ENCODE results near the gene DEFB131B.
"Not testable (repeated sequence)": the region's sequence is repeated elsewhere in the genome, so short reads cannot be mapped to it uniquely, and the experiment has no call there.

The DEFB131B gene, protein sequence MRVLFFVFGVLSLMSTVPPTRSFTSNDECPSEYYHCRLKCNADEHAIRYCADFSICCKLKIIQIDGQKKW

DNA sequence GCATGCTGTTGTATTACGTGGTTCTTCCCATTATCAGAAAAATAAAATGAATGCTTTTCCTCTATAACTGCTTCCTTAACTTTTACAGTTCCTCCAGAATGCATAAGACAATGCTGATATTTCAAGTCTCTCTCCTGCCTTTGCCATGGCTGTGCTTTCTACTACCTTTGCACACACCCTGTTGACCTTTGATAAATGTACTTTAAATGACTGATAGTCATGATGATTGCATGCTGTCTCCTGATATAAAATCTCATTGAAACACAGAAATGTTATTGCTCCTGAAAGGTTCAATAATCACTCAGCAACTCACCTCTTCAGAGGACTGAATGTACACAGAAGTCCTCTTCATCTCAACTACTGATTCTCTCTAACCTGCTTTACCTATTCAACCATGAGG lies at the start of gene DEFB131B:
DEFB131B (plus strand) TSS at position 395 of the 400 bp plus-strand sequence; CDS start at position 395, 0 bp downstream.
- DNase-seq (ENCODE audit: low read depth in 3 of 3) = not testable (repeated sequence)

DNA sequence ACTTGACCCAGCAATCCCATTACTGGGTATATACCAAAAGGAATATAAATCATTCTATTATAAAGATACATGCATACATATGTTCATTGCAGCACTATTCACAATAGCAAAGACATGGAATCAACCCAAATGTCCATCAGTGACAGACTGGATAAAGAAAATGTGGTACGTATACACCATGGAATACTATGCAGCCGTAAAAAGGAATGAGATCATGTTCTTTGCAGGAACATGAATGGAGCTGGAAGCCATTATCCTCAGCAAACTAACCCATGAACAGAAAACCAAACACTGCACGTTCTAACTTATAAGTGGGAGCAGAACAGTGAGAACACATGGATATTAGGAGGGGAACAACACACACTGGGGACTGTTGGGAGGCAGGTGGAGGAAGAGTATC lies 49.0 kb upstream of the DEFB131B start:
- DNase-seq (ENCODE audit: low read depth in 3 of 3) = not testable (repeated sequence)

DNA sequence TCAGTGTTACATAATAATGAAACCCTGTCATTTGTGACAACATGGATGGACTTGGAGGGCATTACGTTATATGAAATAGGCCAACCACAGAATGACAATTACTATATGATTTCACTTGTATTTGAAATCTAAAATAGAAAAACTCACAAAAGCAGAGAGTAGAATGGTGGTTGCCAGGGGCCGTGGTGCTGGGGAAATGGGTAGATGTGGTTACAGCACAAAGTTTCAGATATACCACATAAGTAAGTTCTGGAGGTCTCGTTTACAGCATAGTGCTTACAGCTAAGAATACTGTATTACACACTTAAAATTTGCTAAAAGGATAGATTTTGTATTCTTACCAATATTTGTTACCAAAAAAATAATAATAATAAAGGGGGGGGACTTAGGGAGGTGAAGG lies 48.6 kb upstream of the DEFB131B start:
- not testable (repeated sequence) for DNase-seq (ENCODE audit: low read depth in 3 of 3)

DNA sequence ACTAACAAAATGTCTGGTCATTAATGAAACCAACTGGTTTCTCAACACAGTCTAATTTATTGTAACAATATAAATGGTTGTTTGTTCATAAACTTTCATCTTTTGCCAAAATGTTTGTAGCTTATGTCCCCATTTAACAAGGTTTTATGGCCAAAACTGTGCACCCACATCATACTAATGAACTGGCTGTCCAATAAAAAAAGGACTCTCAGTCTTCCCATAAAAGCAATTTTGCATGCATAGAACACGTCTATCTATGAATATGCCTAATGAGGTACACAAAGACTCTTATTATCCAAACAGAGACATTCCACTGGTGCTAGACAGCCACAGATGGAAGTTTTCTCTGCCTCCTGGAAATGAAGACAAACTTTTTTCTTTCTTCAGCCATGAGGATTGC lies 45.4 kb upstream of the DEFB131B start, which contains the start of gene DEFB108B:
DEFB108B (plus strand) TSS at position 390 of the 400 bp plus-strand sequence; CDS start at position 390, 0 bp downstream.
- not testable (repeated sequence) for DNase-seq (ENCODE audit: low read depth in 3 of 3)

DNA sequence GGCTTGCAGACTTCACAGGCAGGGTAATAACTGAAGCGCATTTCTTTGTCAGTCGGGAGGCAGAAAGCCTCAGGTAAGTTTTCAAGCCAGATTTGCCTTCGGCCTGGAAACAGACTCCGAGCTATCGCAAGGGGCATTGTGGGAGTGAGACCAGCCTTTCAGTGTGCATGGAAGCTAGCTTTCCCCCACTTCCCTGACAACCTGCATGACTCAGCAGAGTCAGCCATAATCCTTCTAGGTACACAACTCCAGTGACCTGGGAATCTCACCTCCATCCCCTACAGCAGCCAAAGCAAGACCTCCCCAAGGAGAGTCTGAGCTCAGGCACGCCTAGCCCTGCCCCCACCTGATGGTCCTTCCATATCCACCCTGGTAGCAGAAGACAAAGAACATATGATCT lies 35.5 kb upstream of the DEFB131B start:
- not testable (repeated sequence) for DNase-seq (ENCODE audit: low read depth in 3 of 3)

DNA sequence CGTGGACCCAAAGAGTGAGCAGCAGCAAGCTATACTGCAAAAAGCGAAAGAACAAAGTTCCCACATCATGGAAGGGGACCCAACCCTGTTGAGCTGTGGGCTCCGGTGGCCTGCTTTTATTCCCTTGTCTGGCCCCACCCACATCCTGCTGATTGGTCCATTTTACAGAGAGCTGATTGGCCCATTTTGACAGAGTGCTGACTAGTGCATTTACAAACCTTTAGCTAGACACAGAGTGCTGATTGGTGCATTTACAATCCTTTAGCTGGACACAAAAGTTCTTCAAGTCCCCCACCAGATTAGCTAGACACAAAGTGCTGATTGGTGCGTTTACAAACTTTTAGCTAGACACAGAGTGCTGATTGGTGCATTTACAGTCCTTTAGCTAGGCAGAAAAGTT lies 34.9 kb upstream of the DEFB131B start:
- not testable (repeated sequence) for DNase-seq (ENCODE audit: low read depth in 3 of 3)

DNA sequence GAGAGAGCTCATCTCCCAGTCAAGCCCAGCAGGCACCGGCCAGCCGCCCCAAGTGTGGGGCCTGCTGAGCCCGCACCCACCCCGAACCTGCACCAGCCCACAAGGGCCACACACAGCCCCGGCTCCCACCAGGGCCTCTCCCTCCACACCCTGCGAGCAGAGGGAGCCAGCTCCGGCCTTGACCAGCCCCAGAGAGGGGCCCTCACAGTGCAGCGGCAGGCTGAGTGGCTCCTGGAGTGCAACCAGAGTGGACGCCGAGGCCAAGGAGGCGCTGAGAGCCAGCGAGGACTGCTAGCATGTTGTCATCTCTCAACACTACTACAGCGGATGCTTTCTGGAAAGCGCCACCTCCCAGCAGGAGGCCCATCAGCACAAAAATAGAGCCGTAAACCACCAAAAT lies 34.4 kb upstream of the DEFB131B start:
- no peak for DNase-seq (ENCODE audit: low read depth in 3 of 3)

DNA sequence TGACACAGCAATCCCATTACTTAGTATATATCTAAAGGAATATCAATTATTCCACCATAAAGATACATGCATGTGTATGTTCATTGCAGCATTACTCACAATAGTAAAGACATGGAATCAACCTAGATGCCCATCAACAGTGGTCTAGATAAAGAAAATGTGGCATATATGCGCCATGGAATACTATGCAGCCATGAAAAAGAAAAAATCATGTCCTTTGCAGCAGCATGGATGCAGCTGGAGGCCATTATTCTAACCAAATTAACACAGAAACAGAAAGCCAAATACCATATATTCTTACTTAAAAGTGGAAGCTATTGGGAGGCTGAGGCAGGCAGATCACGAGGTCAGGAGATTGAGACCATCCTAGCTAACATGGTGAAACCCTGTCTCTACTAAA lies 24.4 kb upstream of the DEFB131B start:
- DNase-seq (ENCODE audit: low read depth in 3 of 3) = not testable (repeated sequence)

DNA sequence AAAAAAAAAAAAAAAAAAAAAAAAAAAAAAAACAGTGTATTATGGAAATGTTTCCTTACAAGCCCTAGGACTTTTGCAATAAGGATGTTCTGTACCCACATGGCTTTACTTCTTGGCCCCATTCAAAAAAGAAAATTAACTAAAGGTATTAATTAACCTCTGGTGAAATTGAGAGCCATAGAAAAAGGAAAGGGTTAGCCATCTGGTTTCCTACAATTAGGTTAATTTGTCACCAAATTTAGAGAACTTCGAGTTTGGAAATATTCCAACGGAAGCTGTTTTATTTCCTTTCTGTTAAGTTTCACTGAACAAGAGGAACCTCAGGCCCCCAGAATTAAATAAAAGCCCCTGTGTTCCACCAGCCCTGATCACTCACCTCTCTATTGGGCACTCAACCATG lies 22.4 kb upstream of the DEFB131B start:
- not testable (repeated sequence) for DNase-seq (ENCODE audit: low read depth in 3 of 3)

DNA sequence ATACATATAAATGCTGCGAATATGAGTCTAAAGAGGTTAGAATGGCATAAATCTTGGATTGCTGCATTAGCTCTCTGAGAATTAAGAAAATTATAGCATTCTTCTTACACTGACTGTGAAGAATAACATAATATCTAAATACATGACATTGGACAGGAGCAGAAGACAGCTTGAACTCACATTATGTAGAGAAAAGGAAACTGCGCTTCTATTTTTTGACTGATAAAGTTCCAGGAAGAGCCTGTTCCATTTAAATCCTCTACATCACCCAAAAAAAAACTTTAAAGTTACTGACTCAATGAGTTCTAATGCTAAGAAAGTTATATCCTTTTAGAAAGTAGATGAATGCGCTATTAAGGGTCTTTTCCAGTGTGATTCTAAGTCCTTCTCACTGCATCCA lies 17.4 kb upstream of the DEFB131B start:
- DNase-seq (ENCODE audit: low read depth in 3 of 3) = not testable (repeated sequence)

DNA sequence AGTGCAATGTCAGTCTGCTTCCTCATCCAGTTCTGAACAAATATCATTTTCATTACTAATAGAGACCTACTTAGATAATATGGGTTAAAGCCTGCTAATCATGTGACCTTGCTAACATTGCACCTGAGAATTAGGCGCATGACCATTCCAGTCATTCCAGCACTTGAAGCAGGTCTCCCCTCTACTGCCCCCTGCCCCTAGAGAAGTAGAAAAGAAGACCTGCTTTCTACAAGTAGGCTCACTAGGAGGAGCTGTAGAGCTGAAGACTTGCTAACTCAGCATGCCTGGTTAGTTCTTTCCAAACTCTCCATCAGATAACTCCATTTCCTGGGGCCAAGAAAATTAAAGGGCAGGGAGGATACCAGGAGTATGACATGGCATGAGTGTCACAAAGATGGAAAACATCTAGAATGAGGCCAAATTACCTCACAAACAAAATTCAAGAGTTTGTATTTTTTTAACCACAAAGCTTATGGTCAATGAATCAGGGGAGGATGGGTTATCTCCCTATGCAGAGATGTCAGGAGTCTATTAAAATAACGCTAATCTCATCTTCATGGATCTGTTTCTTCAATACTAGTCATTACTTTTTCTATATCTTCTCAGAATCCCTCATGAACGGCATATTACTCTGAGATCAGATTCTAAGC lies 14.2 kb upstream of the DEFB131B start:
- not testable (repeated sequence) for DNase-seq (ENCODE audit: low read depth in 3 of 3)

DNA sequence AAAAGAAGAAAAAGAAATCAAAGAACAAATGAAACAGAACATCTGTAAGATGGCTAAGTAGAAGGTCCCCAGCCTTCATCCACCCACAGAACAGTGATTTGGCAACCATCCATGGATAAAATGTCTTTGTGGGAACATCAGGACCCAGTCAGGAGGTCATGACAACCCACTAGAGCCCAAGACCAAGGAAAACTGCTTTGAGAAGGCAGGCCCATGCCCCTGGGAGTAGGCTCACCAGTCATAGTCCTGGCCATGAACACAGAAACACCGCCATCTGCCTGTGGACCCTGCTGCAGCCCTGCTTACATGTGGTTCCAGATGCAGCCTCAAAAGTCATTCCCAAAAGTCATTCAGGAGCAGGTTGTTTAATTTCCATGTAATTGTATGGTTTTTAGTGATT lies 11.0 kb upstream of the DEFB131B start:
- not testable (repeated sequence) for DNase-seq (ENCODE audit: low read depth in 3 of 3)

DNA sequence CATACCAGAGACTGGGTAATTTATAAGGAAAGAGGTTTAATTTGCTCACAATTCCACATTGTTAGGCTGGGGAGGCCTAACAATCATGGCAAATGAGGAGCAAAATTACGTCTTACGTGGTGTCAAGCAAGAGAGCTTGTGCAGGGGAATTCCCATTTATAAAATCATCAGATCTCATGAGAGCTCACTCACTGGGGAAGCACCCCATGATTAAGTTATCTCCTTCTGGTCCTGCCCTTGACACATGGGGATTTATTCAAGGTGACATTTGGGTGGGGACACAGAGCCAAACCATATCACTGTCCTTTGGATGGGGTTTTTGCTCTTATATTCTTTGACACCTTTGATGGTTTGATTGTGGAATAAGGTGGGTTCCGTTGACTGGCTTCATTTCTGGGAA lies 8.3 kb upstream of the DEFB131B start:
- DNase-seq (ENCODE audit: low read depth in 3 of 3) = not testable (repeated sequence)

DNA sequence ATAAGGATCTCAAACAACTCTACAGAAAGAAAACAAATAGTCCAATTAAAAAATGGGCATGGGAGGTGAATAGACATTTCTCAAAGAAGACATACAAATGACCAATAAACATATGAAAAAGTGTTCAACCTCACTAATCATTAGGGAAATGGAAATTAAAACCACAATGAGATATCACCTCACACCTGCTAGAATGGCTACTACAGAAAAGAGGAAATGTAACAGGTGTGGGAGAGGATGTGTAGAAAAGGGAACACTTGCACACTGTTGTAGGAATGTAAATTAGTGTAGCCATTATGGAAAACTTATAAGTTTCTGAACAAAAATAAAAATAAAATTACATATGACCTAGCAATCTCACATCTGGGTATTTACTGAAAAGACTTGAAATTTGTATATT lies 7.6 kb upstream of the DEFB131B start:
- not testable (repeated sequence) for DNase-seq (ENCODE audit: low read depth in 3 of 3)

DNA sequence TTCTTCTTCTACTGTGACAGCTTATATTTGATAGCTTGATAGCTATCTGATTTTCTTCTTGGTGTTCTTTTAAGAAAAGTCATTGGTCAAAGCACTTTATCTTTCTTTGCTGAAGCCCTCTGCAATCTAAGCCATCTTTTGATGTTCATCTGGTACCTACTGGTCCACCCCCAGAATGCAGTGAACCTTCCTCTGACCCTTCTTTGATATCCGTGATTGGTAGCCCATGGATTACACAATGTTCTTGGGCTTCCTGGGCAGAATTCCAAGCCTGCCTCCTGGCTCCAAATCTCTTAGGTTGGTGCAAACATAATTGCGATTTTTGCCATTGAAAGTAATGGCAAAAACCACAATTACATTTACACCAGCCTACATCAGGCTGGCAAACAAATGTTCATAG lies 2.0 kb upstream of the DEFB131B start:
- DNase-seq (ENCODE audit: low read depth in 3 of 3) = not testable (repeated sequence)

DNA sequence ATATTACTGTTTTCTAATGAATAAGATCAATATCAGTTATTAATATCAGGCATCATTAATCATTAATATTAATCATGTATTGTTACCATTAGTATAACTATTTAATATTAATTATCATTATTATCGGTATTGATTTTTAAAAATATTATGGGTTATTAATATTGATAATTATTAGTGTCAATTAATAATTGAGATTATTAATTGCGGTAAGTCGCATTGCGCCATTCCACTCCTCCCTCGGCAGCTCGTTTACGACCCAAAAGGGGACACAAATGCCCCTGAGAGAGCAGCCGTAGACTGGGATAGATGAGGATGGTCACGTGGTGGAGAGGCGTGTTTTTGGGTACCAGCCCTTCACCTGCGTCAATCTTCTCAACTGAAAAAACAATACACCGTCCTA lies 7.6 kb downstream of the DEFB131B start:
- not testable (repeated sequence) for DNase-seq (ENCODE audit: low read depth in 3 of 3)

DNA sequence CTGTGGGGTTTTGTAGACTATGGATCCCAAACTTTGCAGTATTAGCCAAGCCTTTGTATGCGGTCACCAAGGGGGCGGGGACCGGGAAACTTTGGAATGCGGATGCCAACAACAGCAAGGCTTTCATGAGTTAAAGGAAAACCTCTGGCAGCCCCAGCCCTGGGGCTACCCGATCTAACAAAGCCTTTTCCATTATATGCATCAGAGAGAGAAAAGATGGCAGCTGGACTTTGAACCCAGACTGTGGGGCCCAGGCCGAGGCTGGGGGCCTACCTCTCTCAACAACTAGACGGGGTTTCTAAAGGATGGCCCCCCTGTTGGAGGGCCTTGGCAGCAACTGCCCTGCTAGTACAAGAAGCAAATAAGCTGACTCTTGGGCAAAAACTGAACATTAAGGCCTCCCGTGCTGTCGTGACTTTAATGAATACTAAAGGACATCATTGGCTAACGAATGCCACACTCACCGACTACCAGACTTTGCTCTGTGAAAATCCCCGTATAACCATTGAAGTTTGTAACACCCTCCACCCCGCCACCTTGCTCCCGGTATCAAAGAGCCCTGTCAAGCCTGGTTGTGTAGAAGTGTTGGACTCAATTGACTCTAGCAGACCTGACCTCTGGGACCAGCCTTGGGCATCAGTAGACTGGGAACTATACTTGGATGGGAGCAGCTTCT lies 10.2 kb downstream of the DEFB131B start:
- not testable (repeated sequence) for DNase-seq (ENCODE audit: low read depth in 3 of 3)

DNA sequence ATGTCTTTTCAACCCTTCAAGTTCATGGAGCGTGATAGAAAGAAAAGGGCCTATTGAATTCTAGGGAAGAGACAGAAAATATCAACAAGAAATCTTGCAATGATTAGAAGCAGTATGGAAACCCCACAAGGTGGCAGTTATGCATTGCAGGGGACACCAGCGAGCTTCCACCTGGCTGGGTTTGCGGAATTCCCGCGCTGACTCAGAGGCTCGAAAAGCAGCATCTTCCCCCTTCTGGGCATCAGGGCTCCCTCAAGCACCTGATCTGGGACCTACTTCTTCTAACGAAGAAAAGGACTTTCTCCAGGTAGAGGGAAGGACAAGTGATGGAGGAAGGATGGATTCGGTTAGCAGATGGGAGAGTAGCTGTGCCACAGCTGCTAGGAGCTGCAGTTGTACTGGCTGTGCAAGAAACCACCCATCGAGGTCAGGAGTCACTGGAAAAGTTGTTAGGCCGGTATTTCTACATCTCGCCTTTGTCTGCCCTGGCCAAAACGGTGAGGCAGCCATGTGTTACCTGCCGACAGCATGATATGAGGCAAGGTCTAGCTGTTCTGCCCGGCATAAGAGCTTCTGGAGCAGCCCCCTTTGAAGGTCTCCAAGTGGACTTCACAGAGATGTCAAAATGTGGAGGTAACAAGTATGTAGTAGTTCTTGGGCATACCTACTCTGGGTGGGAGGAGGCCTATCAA lies 11.1 kb downstream of the DEFB131B start:
- DNase-seq (ENCODE audit: low read depth in 3 of 3) = not testable (repeated sequence)

DNA sequence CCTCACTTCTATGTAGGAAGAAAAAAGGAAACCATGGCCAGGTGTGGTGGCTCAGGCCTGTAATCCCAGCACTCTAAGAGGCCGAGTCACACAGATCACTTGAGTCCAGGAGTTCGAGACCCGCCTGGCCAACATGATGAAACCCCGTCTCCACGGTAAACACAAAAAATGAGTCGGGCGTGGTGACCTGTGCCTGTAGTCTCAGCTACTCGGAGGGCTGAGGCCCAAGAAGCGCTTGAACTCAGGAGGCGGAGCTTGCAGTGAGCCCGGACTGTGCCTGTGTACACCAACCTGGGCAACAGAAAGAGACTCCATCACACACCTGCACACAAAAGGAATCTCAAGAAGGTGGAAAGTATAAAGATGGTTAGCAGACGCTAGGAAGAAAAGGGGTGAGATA lies 17.7 kb downstream of the DEFB131B start:
- no peak for DNase-seq (ENCODE audit: low read depth in 3 of 3)

DNA sequence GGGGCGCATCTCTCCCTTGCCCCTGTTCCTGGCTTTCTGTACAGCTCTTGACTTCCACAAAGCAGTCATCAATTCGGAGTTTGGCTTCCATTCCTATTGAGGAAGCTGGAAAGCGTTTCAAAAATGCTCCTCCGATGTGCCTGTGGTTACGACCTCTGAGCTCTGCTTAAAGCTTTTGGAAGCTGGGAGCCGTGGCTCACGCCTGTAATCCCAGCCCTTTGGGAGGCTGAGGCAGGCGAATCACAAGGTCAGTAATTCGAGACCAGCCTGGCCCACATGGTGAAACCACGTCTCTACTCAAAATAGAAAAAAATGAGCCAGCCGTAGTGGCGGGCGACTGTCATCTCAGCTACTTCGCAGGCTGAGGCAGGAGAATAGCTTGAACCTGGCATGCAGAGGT lies 22.9 kb downstream of the DEFB131B start:
- not testable (repeated sequence) for DNase-seq (ENCODE audit: low read depth in 3 of 3)

DNA sequence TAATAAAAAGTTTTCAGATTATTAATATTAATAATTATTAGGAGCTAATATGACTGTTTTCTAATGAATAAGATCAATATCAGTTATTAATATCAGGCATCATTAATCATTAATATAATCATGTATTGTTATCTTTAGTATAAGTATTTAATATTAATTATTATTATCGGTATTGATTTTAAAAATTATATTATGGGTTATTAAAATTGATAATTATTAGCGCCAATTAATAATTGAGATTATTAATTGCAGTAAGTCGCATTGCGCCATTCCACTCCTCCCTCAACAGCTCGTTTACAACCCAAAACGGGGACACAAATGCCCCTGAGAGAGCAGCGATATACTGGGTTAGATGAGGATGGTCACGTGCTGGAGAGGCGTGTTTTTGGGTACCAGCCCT lies 30.0 kb downstream of the DEFB131B start:
- DNase-seq (ENCODE audit: low read depth in 3 of 3) = no peak

DNA sequence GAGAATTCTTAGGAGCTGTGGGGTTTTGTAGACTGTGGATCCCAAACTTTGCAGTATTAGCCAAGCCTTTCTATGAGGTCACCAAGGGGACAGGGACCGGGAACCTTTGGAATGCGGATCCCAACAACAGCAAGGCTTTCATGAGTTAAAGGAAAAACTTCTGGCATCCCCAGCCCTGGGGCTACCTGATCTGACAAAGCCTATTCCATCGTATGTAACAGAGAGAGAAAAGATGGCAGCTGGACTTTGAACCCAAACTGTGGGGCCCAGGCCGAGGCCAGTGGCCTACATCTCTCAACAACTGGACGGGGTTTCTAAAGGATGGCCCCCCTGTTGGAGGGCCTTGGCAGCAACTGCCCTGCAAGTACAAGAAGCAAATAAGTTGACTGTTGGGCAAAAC lies 32.5 kb downstream of the DEFB131B start:
- DNase-seq (ENCODE audit: low read depth in 3 of 3) = not testable (repeated sequence)
